ENCODE measurements around the gene HSP90AA1.
"Not testable (repeated sequence)": the region's sequence is repeated elsewhere in the genome, so short reads cannot be mapped to it uniquely, and the experiment has no call there.

The HSP90AA1 gene

DNA sequence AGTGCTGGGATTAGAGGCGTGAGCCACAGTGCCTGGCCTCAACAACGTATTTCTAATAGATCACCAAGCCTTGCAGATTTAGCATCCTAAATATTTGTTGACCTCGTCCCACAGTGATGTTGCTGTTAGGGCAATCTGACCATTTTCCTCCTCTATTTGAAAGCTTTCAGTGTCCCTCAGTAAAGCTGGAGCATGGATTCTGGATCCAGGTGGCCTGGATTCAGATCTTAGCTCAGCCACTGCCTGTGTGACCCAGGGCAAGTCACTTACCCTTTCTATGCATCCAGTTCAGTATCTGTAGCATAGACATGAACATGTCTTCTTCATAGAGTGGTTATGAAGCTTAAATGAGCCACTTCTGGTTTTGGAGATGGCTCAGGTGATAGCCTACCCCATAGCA is 3.9 kb upstream of the HSP90AA1 start:
- no peak overlapping the region for H3K27ac ChIP-seq (ENCODE audit: low read length)

DNA sequence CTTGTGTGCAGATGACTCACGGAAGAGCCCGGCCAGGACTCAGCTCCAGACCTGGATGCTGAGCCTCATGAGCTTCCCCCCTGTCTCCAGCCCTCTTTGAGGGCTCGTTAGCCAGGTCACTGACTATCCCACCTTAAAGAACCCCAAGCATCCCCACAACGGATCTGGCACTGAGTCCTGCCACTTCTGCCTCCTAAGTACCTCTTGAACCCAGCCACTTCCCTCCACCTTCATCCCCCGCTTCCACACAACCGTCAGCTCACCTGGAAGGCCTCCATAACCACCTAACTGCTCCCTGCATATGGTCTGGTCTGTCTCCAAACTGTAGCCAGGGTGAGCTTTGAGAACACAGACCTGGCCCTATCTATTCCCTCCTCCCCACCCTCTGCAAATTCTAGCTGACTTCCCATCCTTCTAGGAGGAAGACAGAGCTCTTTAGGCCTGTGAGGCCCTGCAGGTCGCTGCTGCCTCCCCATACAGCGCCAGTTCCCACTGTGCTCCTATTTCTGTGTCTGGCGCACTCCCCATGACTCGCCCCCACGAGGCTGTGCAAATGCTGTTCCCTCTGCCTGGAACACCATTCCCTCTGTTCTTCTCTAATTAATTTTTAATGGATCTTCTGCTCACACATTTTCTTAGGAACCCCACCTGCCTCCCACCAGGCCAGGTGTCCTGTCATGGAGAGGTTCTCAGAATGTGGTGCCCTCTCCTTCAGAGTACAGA is 2.9 kb upstream of the HSP90AA1 start:
- Histone ChIP-seq H3K36me3 (ENCODE audit: insufficient read depth, low read depth, low read length) (peaks cover 15% of the 10 kb centered on the region), H3K9ac (ENCODE audit: low read depth, low read length) (no peak overlapping the region), H3K4me3 (ENCODE audit: low read length) (no peak overlapping the region)

More for the DNA sequence above, 3.9 kb upstream of the HSP90AA1 start:
- peaks cover 6% of the 10 kb centered on the region for H3K36me3 ChIP-seq (ENCODE audit: insufficient read depth, low read depth, low read length)
- H3K4me1 ChIP-seq (ENCODE audit: insufficient read depth, low read length): peaks cover 4% of the 10 kb centered on the region
- no peaks in the 10 kb centered on the region for H3K9me3 ChIP-seq (ENCODE audit: insufficient read depth, low read depth, low read length)
- no peaks in the 10 kb centered on the region for H3K27me3 ChIP-seq (ENCODE audit: insufficient read depth, low read length)
- H3K4me3 ChIP-seq (ENCODE audit: low read length): no peak overlapping the region
- H3K9ac ChIP-seq (ENCODE audit: low read depth, low read length): no peak overlapping the region

DNA sequence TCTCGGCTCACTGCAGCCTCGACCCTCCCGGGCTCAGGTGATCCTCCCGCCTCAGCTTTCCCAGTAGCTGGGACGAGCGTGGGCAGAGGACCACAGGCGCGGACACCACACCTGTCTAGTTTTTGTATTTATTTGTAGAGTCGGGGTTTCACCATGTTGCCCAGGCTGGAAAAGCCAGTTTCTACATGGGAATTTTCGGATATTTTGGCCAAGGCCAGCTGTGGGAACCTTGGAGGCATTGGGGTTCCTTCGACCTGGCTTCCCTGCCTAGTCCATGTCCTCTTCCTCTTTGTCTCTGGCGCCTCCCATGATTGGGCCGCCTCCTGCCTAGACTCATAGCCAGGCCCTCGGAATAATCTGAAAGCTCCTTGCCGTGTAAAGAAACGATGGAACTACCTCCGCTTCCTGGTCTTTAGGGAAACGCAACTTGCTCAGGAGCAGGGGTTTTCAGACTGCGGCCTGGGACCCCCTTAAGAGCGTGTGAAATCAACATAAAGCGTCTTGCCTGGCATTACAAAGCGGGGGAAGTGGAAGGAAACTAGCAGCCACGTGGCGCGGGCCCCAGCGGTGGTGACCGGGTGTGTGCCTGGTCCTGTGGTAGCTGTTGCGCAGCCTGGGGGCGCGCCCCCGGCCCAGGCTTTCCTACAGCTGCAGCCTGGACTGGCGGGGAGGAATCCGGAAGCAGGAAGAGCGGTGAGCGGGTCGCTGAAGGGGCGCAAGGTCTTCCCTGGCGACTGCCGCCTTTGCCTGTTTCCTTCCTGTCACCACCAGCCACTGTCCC is 1.4 kb upstream of the HSP90AA1 start:
- peaks cover 10% of the 10 kb centered on the region for H3K4me1 ChIP-seq (ENCODE audit: insufficient read depth, low read length)
- H3K9me3 ChIP-seq (ENCODE audit: insufficient read depth, low read depth, low read length): no peaks in the 10 kb centered on the region
- H3K27me3 ChIP-seq (ENCODE audit: insufficient read depth, low read length): no peaks in the 10 kb centered on the region
- peak overlapping the region; percentile 62 for H3K27ac ChIP-seq (ENCODE audit: low read length)
- H3K4me3 ChIP-seq (ENCODE audit: low read length): peak overlapping the region; percentile 77
- H3K36me3 ChIP-seq (ENCODE audit: insufficient read depth, low read depth, low read length): peaks cover 31% of the 10 kb centered on the region
- H3K9ac ChIP-seq (ENCODE audit: low read depth, low read length): peak overlapping the region; percentile 84

More for the DNA sequence above, 2.9 kb upstream of the HSP90AA1 start:
- Histone ChIP-seq H3K9me3 (ENCODE audit: insufficient read depth, low read depth, low read length) (no peaks in the 10 kb centered on the region), H3K27ac (ENCODE audit: low read length) (no peak overlapping the region), H3K27me3 (ENCODE audit: insufficient read depth, low read length) (no peaks in the 10 kb centered on the region), H3K4me1 (ENCODE audit: insufficient read depth, low read length) (peaks cover 10% of the 10 kb centered on the region)

GRCh38 chr14:102087762-102088011 is 843 bp upstream of the HSP90AA1 start:
- Histone ChIP-seq H3K9me3 (ENCODE audit: insufficient read depth, low read depth, low read length) (no peaks in the 10 kb centered on the region), H3K4me3 (ENCODE audit: low read length) (peak overlapping the region; percentile 77), H3K36me3 (ENCODE audit: insufficient read depth, low read depth, low read length) (peaks cover 36% of the 10 kb centered on the region), H3K27ac (ENCODE audit: low read length) (peak overlapping the region; percentile 62), H3K27me3 (ENCODE audit: insufficient read depth, low read length) (no peaks in the 10 kb centered on the region), H3K4me1 (ENCODE audit: insufficient read depth, low read length) (peaks cover 10% of the 10 kb centered on the region), H3K9ac (ENCODE audit: low read depth, low read length) (peak overlapping the region; percentile 84)

DNA sequence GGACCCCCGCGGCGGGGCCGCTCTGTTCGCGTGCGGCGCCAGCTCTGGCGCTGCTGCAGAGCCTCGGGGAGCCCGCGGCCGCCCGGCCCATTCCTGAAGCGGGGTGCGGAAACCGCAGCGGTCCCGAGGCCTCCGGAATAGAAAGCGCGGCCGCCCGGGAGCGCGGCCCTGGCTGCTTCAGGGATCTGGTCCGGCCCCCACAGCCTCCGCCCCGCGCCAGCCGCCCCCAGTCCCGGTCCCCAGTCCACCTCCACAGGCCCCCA is 204 bp downstream of the HSP90AA1 start:
- H3K9ac ChIP-seq (ENCODE audit: low read depth, low read length): peak overlapping the region; percentile 98
- no peaks in the 10 kb centered on the region for H3K27me3 ChIP-seq (ENCODE audit: insufficient read depth, low read length)
- H3K36me3 ChIP-seq (ENCODE audit: insufficient read depth, low read depth, low read length): peaks cover 46% of the 10 kb centered on the region
- peaks cover 10% of the 10 kb centered on the region for H3K4me1 ChIP-seq (ENCODE audit: insufficient read depth, low read length)
- no peak overlapping the region for H3K27ac ChIP-seq (ENCODE audit: low read length)
- no peaks in the 10 kb centered on the region for H3K9me3 ChIP-seq (ENCODE audit: insufficient read depth, low read depth, low read length)
- H3K4me3 ChIP-seq (ENCODE audit: low read length): peak overlapping the region; percentile 97; the same call in 1 of the 2 replicates

DNA sequence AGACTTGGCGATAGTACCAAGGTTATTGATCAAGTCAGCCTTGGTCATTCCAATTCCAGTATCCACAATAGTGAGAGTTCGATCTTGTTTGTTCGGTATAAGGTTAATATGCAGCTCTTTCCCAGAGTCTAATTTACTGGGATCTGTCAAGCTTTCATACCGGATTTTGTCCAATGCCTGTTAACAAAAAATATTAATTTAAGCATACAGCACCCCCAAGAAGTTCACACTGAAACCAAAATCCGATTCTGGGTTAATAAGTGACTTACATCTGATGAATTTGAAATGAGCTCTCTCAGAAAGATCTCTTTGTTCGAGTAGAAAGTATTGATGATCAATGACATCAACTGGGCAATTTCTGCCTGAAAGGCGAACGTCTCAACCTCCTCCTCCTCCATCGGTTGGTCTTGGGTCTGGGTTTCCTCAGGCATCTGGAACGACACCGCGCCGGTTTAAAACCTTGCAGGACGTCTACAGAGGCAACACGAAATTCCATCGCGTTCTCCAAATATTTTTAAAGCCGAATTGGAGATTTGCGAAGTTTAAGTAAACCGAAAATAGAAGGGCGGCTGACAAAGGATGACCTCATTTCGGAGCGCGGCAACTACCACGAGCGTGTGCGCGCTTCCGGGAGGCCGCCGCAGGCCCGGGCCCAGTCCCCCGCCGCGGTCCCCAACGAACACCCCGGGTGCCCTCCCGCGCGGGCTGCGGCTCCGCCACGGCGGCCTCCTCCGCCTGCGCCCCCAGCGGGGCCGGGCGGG is 716 bp downstream of the HSP90AA1 start:
- Histone ChIP-seq H3K9me3 (ENCODE audit: insufficient read depth, low read depth, low read length) (no peaks in the 10 kb centered on the region), H3K27me3 (ENCODE audit: insufficient read depth, low read length) (no peaks in the 10 kb centered on the region), H3K27ac (ENCODE audit: low read length) (no peak overlapping the region), H3K9ac (ENCODE audit: low read depth, low read length) (peak overlapping the region; percentile 98), H3K4me3 (ENCODE audit: low read length) (peak overlapping the region; percentile 97), H3K36me3 (ENCODE audit: insufficient read depth, low read depth, low read length) (peaks cover 51% of the 10 kb centered on the region), H3K4me1 (ENCODE audit: insufficient read depth, low read length) (peaks cover 10% of the 10 kb centered on the region)

DNA sequence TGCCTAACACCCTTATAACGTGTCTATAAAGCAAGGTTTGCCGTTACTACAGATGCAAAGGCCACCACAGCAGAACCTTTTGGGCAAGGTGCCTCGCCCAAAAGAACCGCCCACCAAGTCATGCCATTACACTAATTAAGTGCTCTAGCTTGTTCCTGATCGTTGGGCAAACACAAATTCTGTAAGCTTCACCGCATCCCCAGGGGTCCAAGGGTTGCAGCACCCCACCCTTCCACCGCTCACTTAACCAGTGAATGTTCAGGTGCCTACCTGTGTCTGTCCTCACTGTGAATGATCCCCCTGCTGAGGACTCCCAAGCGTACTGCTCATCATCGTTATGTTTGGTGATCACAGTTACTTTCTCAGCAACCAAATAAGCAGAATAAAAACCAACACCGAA is 1.4 kb downstream of the HSP90AA1 start:
- Histone ChIP-seq H3K9ac (ENCODE audit: low read depth, low read length) (peak overlapping the region; percentile 98; the same call in 1 of the 2 replicates), H3K4me1 (ENCODE audit: insufficient read depth, low read length) (peaks cover 10% of the 10 kb centered on the region), H3K9me3 (ENCODE audit: insufficient read depth, low read depth, low read length) (no peaks in the 10 kb centered on the region), H3K27me3 (ENCODE audit: insufficient read depth, low read length) (no peaks in the 10 kb centered on the region), H3K27ac (ENCODE audit: low read length) (no peak overlapping the region), H3K4me3 (ENCODE audit: low read length) (peak overlapping the region; percentile 97), H3K36me3 (ENCODE audit: insufficient read depth, low read depth, low read length) (peaks cover 58% of the 10 kb centered on the region)

DNA sequence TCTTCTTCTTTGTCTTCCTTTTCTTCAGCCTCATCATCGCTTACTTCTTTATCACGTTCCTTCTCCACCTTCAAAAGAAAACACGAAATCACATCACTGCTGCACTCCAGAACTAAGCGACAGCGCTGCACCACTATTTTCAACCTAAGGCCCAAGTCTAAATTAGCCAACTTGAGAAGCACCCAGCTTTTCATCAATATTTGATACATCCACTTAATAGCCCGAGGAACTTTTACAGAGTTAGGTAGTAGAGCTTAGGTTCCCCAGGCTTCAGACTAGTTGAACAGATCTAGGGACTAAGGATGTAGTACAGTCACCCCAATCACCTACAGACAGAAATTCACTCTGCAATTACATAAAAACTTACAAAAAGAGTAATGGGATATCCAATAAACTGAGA is 1.9 kb downstream of the HSP90AA1 start:
- peak overlapping the region; percentile 97 for H3K4me3 ChIP-seq (ENCODE audit: low read length)
- H3K27ac ChIP-seq (ENCODE audit: low read length): no peak overlapping the region
- H3K9ac ChIP-seq (ENCODE audit: low read depth, low read length): no peak overlapping the region; the same call in 1 of the 2 replicates
- no peaks in the 10 kb centered on the region for H3K27me3 ChIP-seq (ENCODE audit: insufficient read depth, low read length)
- H3K36me3 ChIP-seq (ENCODE audit: insufficient read depth, low read depth, low read length): peaks cover 63% of the 10 kb centered on the region
- peaks cover 10% of the 10 kb centered on the region for H3K4me1 ChIP-seq (ENCODE audit: insufficient read depth, low read length)
- H3K9me3 ChIP-seq (ENCODE audit: insufficient read depth, low read depth, low read length): no peaks in the 10 kb centered on the region

DNA sequence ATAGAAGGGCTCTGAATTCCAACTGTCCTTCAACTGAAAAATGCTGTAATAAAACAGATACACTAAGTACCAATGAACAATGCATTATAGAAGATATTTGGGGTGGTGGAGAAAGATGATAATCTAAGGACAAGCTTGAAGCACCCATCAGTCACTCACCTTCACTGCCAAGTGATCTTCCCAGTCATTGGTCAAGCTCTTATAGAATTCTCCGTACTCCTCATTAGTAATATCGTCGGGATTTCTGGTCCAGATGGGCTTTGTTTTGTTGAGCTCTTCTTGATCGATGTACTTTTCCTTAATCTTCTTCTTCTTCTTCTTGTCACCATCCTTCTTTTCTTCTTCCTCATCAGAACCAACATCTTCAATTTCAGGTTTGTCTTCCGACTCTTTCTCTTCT is 2.3 kb downstream of the HSP90AA1 start:
- peaks cover 68% of the 10 kb centered on the region for H3K36me3 ChIP-seq (ENCODE audit: insufficient read depth, low read depth, low read length)
- H3K9ac ChIP-seq (ENCODE audit: low read depth, low read length); H3K27me3 ChIP-seq (ENCODE audit: insufficient read depth, low read length); H3K9me3 ChIP-seq (ENCODE audit: insufficient read depth, low read depth, low read length); H3K27ac ChIP-seq (ENCODE audit: low read length): not testable (repeated sequence)
- H3K4me3 ChIP-seq (ENCODE audit: low read length): peak overlapping the region; percentile 97
- peaks cover 10% of the 10 kb centered on the region for H3K4me1 ChIP-seq (ENCODE audit: insufficient read depth, low read length)

- H3K4me1 ChIP-seq (ENCODE audit: insufficient read depth, low read length): peaks cover 6% of the 10 kb centered on the region
- no peaks in the 10 kb centered on the region for H3K27me3 ChIP-seq (ENCODE audit: insufficient read depth, low read length)
- no peak overlapping the region for H3K27ac ChIP-seq (ENCODE audit: low read length)
- H3K9ac ChIP-seq (ENCODE audit: low read depth, low read length): no peak overlapping the region
- H3K9me3 ChIP-seq (ENCODE audit: insufficient read depth, low read depth, low read length): no peaks in the 10 kb centered on the region
- no peak overlapping the region for H3K4me3 ChIP-seq (ENCODE audit: low read length)
- peaks cover 81% of the 10 kb centered on the region for H3K36me3 ChIP-seq (ENCODE audit: insufficient read depth, low read depth, low read length)
Measured at GRCh38 chr14:102081231-102082080, 5.4 kb downstream of the HSP90AA1 start.

Measured in iPS-20b (cell line).